Parathyroid adenoma (tissue), 2 donors: Measurements from ENCODE around the gene MRPL53.

ENCODE experiments used
- H2AFZ ChIP-seq: fragments of 300-600 bp; sonication (generic); one replicate; pipeline ENCODE4 v1.7.0; 2017; ENCODE audit warnings: antibody characterized with exemption, mild to moderate bottlenecking
- H3K27ac ChIP-seq: fragments of 300-600 bp; sonication (generic); one replicate; pipeline ENCODE4 v1.7.0; 2017
- H3K27me3 ChIP-seq: fragments of 300-600 bp; sonication (generic); one replicate; pipeline ENCODE4 v1.7.0; 2017; ENCODE audit warnings: low read length; ENCODE audit not compliant: control insufficient read depth, insufficient read depth
- H3K36me3 ChIP-seq: fragments of 300-600 bp; sonication (generic); one replicate; pipeline ENCODE4 v1.7.0; 2017; ENCODE audit warnings: low read length; ENCODE audit not compliant: control insufficient read depth, insufficient read depth
- H3K4me1 ChIP-seq: fragments of 300-600 bp; sonication (generic); one replicate; pipeline ENCODE4 v1.7.0; 2017; ENCODE audit warnings: control low read depth
- H3K4me2 ChIP-seq: fragments of 300-600 bp; sonication (generic); one replicate; pipeline ENCODE4 v1.7.0; 2017; ENCODE audit warnings: low read length
- H3K4me3 ChIP-seq: fragments of 300-600 bp; sonication (generic); one replicate; pipeline ENCODE4 v1.7.0; 2017; ENCODE audit warnings: low read depth, low read length
- H3K79me2 ChIP-seq: fragments of 300-600 bp; sonication (generic); one replicate; pipeline ENCODE4 v1.7.0; 2017; ENCODE audit warnings: control low read depth
- H3K9ac ChIP-seq: fragments of 300-600 bp; sonication (generic); one replicate; pipeline ENCODE4 v1.7.0; 2017; ENCODE audit warnings: mild to moderate bottlenecking
- H3K9me3 ChIP-seq: fragments of 300-600 bp; sonication (generic); one replicate; pipeline ENCODE4 v1.7.0; 2017; ENCODE audit warnings: low read length; ENCODE audit not compliant: control insufficient read depth
- TF ChIP-seq, protein P1 (sequence below): fragments of 300-600 bp; sonication (generic); IDR thresholded peaks from one replicate; pipeline ENCODE4 v1.7.0; 2017; ENCODE audit warnings: antibody characterized with exemption, mild to moderate bottlenecking
- donor health status: primary hyperparathyroidism.

Gene MRPL53

DNA sequence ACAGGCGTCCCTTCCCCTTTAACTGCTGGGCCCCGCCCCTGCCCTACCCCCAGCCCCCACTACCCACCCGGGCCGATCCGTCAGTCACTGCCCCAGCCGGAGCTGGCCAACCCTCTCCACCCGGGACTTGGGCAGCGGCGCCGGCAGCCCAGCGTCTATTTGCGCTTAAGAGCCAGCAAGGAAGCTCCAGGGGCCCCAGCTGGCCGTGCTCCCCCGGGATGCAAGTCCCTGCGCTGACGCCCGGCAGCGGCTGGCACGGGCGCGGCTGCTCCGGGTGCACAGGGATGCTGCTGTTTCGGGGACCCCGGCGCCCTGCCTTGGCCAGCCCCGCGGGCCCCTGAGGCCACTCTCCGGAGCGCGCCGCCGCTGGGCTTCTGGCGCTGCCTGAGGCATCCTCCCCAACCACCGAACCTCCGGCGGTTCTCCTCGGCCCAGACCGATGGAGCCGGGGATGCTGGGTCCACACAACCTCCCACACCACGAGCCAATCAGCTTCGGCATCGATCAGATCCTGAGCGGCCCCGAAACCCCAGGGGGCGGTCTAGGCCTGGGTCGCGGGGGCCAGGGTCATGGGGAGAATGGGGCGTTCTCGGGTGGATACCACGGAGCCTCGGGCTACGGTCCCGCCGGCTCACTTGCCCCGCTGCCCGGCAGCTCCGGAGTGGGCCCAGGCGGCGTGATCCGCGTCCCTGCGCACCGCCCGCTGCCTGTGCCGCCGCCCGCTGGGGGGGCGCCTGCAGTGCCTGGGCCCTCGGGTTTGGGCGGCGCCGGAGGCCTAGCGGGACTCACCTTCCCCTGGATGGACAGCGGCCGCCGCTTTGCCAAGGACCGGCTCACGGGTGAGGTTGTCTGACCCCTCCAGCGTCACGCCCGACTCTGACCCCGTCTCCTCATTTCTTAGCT lies 42.1 kb upstream of the MRPL53 start, which contains the start of gene TLX2:
TLX2 (plus strand) TSS at position 83 of the 903 bp plus-strand sequence; CDS start at position 440, 357 bp downstream.
- H3K27ac ChIP-seq: no peak within 1 kb of the TSS
- H3K4me3 ChIP-seq: peak within 1 kb of the TSS; percentile 39
- H3K9ac ChIP-seq: no peak within 1 kb of the TSS
- H3K4me2 ChIP-seq: peak within 1 kb of the TSS; percentile 57
- H3K27me3 ChIP-seq: no peaks in the 10 kb centered on the region
- no peaks in the 10 kb centered on the region for H3K36me3 ChIP-seq
- no peaks in the 10 kb centered on the region for H3K4me1 ChIP-seq
- H3K79me2 ChIP-seq: no peaks in the 10 kb centered on the region
- no peak within 1 kb of the TSS for H2AFZ ChIP-seq
- TF ChIP-seq, protein P1, sequence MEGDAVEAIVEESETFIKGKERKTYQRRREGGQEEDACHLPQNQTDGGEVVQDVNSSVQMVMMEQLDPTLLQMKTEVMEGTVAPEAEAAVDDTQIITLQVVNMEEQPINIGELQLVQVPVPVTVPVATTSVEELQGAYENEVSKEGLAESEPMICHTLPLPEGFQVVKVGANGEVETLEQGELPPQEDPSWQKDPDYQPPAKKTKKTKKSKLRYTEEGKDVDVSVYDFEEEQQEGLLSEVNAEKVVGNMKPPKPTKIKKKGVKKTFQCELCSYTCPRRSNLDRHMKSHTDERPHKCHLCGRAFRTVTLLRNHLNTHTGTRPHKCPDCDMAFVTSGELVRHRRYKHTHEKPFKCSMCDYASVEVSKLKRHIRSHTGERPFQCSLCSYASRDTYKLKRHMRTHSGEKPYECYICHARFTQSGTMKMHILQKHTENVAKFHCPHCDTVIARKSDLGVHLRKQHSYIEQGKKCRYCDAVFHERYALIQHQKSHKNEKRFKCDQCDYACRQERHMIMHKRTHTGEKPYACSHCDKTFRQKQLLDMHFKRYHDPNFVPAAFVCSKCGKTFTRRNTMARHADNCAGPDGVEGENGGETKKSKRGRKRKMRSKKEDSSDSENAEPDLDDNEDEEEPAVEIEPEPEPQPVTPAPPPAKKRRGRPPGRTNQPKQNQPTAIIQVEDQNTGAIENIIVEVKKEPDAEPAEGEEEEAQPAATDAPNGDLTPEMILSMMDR: no peak
- H3K9me3 ChIP-seq: no peaks in the 10 kb centered on the region

DNA sequence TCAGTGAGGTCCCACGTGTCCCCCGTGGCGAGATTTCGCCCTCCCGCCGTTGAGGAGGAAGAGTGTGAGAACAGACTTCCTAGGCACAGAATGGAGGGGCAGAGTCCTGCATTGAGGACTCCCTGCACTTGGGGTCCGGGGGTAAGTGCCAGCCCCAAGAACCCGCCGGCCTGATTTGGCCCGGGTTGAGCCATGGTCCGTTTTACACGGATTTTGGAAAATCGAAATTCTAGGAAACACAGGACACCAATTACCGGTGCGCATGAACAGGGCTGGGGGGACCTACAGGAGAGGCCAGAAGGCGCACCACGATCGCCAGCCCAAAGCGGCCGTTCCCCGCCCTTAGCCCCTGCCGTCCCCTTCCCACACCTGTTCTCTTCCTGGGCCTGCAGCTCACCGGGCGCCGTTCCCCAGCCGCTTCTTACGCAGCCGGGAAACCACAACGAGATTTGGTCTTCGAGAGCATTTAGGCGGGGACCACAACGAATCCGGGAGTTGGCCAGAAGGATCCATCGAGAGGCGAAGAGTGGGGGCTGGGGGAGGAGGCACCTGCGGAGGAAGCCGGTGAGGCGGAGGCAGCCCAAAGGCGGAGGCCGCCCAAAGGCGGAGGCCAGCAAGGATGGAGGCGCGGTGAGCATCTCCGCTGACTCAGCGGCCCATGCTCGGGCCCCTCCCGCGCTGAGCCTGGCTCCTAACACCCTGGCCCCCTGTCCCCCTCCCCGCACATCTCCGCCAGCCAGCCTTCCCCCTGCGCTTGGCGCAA lies 41.3 kb upstream of the MRPL53 start:
- Histone ChIP-seq H3K9ac (no peak overlapping the region), H3K27me3 (no peaks in the 10 kb centered on the region), H3K79me2 (no peaks in the 10 kb centered on the region), H3K36me3 (no peaks in the 10 kb centered on the region), H3K4me3 (no peak overlapping the region), H3K27ac (no peak overlapping the region), H2AFZ (no peak overlapping the region), H3K9me3 (no peaks in the 10 kb centered on the region), H3K4me2 (no peak overlapping the region), H3K4me1 (no peaks in the 10 kb centered on the region)
- TF ChIP-seq, protein P1: no peak

DNA sequence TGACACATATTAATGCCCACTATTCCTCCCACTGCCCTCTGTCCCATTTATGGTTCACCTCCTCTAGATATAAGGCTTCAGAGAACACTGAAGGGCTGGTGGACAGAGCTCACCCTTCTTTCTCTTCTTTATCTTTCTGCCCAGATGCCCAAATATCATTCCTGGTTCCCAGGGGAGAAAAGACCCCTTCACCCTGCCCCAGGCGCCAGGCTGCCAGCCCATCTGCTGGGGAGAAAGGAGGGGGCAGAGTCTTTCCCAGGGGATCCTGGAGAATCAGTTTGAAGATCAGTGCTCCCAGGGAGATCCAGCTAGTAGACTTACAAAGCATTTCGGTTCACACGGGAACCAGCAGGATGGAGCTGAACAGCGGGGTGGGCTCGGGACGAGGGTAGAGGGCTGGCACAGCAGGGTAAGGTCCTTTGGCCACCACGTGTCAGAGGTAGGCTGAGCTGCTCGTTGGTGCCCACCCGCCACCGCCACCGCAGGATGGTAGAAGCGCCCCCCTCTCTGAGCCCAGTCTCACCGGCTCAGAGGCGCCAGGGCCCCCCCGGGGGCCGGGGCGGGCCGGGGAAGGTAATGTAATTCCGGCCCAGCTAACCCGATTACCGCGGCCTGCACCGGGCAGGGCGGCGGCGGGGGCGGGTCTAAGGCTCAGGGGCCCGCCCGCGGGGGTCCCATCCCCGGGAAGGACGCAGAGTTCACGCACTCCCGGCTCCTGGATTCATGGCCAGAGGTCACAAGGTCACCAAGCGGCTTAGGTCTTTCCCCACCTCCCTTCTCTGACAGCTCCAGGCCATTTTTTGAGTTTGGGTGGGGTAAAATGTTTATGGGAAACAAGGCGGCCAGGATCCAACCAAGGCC lies 40.5 kb upstream of the MRPL53 start:
- Histone ChIP-seq H3K9me3 (no peaks in the 10 kb centered on the region), H3K36me3 (no peaks in the 10 kb centered on the region), H2AFZ (no peak overlapping the region), H3K9ac (no peak overlapping the region), H3K79me2 (no peaks in the 10 kb centered on the region), H3K4me1 (peaks cover 4% of the 10 kb centered on the region), H3K27ac (no peak overlapping the region), H3K4me2 (no peak overlapping the region), H3K4me3 (no peak overlapping the region), H3K27me3 (no peaks in the 10 kb centered on the region)
- TF ChIP-seq, protein P1: no peak

DNA sequence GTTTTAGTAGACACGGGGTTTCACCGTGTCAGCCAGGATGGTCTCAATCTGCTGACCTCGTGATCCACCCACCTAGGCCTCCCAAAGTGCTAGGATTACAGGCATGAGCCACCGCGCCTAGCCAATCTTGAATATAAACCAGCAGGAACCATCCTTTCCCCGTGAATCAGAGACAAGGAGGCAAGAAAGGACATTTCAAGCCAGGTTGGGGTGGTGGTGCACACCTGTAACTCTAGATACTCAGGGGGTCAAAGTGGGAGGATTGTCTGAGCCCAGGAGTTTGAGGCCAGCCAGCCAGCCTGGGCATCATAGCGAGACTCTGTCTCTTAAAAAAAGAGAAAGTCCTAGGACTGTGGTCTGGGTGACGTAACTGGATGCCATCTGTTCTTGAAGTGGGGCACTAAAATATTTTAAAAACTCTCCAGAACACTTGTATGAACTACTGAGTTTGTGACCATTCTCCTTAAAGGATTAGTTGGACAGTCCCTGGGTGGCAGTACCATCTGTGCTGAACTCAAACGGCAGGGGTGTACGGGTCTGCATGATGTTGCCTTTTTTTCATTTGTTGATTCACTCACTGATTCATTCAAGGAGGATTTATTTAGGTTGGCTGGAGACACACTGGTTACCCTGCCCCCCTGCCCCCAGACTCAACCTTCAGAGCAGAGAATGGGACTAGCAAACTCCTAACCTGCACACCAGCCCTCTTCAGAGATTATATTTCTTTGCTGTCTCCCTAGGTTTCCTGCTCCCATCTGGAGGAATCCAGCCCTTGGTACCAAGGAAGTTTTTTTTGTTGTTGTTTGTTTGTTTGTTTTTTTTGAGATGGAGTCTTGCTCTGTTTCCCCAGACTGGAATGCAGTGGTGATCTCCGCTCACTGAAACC lies 38.9 kb upstream of the MRPL53 start:
- H3K27me3 ChIP-seq: no peaks in the 10 kb centered on the region
- no peak overlapping the region for H3K27ac ChIP-seq
- H2AFZ ChIP-seq: no peak overlapping the region
- peaks cover 4% of the 10 kb centered on the region for H3K79me2 ChIP-seq
- H3K4me1 ChIP-seq: peaks cover 10% of the 10 kb centered on the region
- H3K4me3 ChIP-seq: no peak overlapping the region
- no peak overlapping the region for H3K4me2 ChIP-seq
- no peaks in the 10 kb centered on the region for H3K36me3 ChIP-seq
- no peak overlapping the region for H3K9ac ChIP-seq
- TF ChIP-seq, protein P1: no peak
- no peaks in the 10 kb centered on the region for H3K9me3 ChIP-seq
